Measurements from ENCODE around the gene ATF2. TPM values are rescaled to one million over a fixed set of nuclear protein-coding genes. Genes with fewer than 3 reads are reported as not detected.

ATF2 gene
- total RNA-seq, 1 donor from 2014 or later, result 51.2 TPM

DNA sequence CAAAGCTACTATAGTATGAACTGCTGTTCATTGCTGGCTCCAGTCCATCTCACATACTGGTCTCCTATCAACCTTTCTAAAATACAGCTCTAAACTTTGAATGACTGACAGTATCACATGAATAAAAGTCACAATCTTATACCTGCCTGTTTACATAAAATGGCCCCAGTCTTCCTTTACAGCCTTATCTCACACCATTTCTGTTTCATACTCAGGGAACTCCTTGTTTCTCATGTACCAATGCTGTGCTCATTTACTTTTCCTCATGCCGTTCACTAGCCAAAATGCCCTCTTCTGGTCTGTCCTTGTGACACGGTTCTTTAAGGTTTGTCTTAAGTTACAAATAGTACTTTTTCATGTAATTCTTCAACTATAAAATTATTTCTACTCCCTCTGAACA lies 7.3 kb upstream of the ATF2 start:
- H3K36me3 ChIP-seq, result peaks cover 50% of the 10 kb centered on the region
- intact Hi-C loops (cut with DNase I), result no loop called here
- TF ChIP-seq, protein P1, sequence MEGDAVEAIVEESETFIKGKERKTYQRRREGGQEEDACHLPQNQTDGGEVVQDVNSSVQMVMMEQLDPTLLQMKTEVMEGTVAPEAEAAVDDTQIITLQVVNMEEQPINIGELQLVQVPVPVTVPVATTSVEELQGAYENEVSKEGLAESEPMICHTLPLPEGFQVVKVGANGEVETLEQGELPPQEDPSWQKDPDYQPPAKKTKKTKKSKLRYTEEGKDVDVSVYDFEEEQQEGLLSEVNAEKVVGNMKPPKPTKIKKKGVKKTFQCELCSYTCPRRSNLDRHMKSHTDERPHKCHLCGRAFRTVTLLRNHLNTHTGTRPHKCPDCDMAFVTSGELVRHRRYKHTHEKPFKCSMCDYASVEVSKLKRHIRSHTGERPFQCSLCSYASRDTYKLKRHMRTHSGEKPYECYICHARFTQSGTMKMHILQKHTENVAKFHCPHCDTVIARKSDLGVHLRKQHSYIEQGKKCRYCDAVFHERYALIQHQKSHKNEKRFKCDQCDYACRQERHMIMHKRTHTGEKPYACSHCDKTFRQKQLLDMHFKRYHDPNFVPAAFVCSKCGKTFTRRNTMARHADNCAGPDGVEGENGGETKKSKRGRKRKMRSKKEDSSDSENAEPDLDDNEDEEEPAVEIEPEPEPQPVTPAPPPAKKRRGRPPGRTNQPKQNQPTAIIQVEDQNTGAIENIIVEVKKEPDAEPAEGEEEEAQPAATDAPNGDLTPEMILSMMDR (IDR thresholded peaks at IDR 0.05), result no peak

DNA sequence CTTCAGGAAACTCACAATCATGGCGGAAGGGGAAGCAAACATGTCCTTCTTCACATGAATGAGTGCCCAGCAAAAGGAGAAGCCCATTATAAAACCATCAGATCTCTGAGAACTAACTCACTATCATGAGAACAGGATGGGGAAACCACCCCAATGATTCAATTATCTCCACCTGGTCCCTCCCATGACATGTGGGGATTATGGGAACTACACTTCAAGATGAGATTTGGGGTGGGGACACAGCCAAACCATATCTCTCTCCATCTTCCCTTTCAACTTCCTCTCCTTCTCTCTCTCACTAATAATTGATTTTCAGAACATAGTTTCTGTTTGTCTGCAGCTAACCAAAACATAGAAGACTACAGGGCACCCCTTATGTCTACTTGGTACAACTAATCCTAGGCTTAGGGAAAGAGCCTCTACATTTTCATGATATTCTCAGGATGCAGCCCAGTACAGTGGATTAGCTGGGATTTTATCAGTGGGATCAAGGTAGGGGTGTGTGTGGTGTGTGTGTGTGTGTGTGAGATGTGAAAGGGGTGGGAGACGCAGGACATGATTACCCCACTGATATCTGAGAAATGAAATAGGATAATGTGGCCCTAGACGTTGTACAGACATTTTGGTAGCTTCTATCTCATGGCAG lies 2.8 kb upstream of the ATF2 start:
- Histone ChIP-seq H3K27me3 (no peaks in the 10 kb centered on the region), H3K36me3 (peaks cover 7% of the 10 kb centered on the region), H3K9me3 (no peaks in the 10 kb centered on the region), H3K4me3 (no peak overlapping the region), H3K4me1 (peaks cover 18% of the 10 kb centered on the region), H3K27ac (no peak overlapping the region)
- intact Hi-C loops (cut with DNase I), result no loop called here
- ATAC-seq (no peak), DNase-seq (no peak)
- TF ChIP-seq, protein P1 (IDR thresholded peaks at IDR 0.05), result no peak

More for the DNA sequence above, 7.3 kb upstream of the ATF2 start:
- H3K27me3 ChIP-seq, result no peaks in the 10 kb centered on the region
- H3K27ac ChIP-seq, result no peak overlapping the region
- no peaks in the 10 kb centered on the region for H3K4me1 ChIP-seq
- no peak overlapping the region for H3K4me3 ChIP-seq
- H3K9me3 ChIP-seq, result no peaks in the 10 kb centered on the region
- DNase-seq (no peak), ATAC-seq (no peak)

DNA sequence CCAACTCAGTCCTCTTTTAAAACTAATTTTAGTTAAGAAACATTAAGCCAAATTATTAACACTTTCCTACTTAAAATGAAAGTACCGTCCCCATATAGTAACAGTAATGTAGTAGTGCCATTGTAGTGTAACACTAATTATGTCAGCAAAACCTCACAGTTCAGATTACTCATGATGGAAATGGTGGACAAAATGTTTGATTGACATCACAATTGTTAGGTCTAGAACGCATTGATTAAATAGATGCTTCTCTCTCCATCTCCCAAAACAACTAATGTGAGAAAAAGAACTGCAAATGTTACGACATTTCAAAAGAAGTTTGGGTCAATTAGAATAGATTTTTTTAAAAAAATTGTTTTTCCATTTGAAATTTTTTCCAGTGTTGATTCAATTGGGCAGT lies 1.2 kb upstream of the ATF2 start:
- H3K4me3 ChIP-seq, result peak overlapping the region; percentile 73
- no peaks in the 10 kb centered on the region for H3K27me3 ChIP-seq
- ATAC-seq (no peak), DNase-seq (no peak)
- TF ChIP-seq, protein P1 (IDR thresholded peaks at IDR 0.05), result no peak
- no peaks in the 10 kb centered on the region for H3K36me3 ChIP-seq
- peaks cover 18% of the 10 kb centered on the region for H3K4me1 ChIP-seq
- peak overlapping the region; percentile 86 for H3K27ac ChIP-seq
- H3K9me3 ChIP-seq, result no peaks in the 10 kb centered on the region
- intact Hi-C loops (cut with DNase I), result no loop called here

DNA sequence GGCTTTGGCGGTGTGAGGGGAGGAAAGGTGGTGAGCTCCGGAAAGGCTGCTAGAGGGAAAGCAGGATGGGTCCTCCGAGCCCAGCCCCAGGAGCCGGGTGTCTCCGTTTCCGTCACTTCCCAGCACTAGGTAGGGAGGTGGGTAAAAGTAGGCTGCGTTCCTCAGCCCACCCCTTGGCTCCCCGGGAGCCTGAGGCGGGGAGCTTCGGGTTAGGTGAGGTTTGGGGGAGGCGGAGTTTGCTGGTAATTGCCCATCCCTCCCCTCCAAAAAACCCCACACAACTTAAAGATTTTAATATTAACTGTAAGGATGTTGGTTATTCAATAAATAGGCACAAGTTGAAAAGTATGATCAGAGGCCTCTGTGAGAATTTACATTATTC lies 552 bp upstream of the ATF2 start:
- Histone ChIP-seq H3K4me1 (peaks cover 18% of the 10 kb centered on the region), H3K27me3 (no peaks in the 10 kb centered on the region), H3K36me3 (no peaks in the 10 kb centered on the region), H3K4me3 (peak overlapping the region; percentile 73), H3K27ac (peak overlapping the region; percentile 86), H3K9me3 (no peaks in the 10 kb centered on the region)
- DNase-seq, result no peak
- TF ChIP-seq, protein P1 (IDR thresholded peaks at IDR 0.05), result no peak
- ATAC-seq, result no peak
- intact Hi-C loops (cut with DNase I), result no loop called here

DNA sequence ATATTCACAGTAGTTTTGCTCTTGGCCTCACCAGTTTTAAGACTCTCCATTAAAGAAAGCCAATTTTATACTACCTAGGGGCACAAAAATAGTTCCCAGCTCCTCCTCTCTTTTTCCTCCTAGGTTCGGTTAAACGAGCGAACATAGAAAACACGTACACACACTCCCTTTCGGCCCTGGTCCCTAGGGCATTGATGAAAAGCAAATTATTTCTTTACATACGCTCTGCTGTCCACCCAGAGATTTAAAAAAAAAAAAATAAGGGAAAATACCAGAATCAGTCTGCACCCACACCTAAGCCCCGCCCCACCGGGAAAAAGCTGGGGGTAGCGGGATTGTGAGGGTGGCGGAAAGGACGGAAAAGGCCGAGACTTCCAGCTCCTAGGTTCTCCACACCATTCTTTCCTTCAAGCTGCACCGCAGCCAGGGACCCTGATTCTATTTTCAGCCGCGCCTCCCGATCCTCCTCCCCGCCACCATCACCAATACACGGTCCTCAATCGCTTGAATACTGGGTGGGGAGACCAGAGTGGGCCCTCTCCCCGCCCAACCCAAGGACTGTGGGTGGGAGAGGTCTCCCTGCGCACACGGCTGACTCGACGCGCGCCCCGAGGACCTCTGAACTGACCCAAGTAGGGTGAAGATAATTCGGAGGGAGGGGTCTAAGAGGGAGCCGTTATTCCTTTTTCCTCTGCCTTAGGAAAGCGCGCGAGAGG lies 769 bp downstream of the ATF2 start:
- Histone ChIP-seq H3K36me3 (no peaks in the 10 kb centered on the region), H3K27ac (peak overlapping the region; percentile 84), H3K4me3 (peak overlapping the region; percentile 73), H3K4me1 (peaks cover 18% of the 10 kb centered on the region), H3K27me3 (no peaks in the 10 kb centered on the region), H3K9me3 (no peaks in the 10 kb centered on the region)
- DNase-seq, result no peak
- no peak for ATAC-seq
- TF ChIP-seq, protein P1 (IDR thresholded peaks at IDR 0.05), result no peak
- intact Hi-C loops (cut with DNase I), result no loop called here

Measured in upper lobe of right lung (tissue), 1 donor.